ENCODE data around the gene JAKMIP1.

GRCh38 chr4:6208416-6208815 is 8.1 kb upstream of the JAKMIP1 start:
- TF ChIP-seq CTCF (IDR thresholded peaks at IDR 0.05) (no peak), EZH2phosphoT487 (IDR thresholded peaks at IDR 0.05) (no peak), EZH2 (IDR thresholded peaks at IDR 0.05) (no peak)

Measured in neural progenitor cell (in vitro differentiated cells).